Adrenal gland (tissue), 5 donors: ENCODE measurements around the gene UBE2K.

Source experiments
- CTCF ChIP-seq, 6 experiments: fragments of 450-650 bp in 4 of 6; fragments of 200-600 bp in 2 of 6; sonication (generic) in 1 of 6; IDR thresholded peaks; 1 replicate in 5 of 6; 2 replicates in 1 of 6; pipeline versions ENCODE4 v1.5.1 to v1.8.0; 2016 to 2021; ENCODE audit warnings: antibody characterized with exemption in 6 of 6, mild to moderate bottlenecking in 2 of 6, moderate library complexity in 1 of 6
- POLR2A ChIP-seq, 2 donors: fragments of 450-650 bp; IDR thresholded peaks; one replicate each; pipeline ENCODE4 v1.6.1; 2017; ENCODE audit warnings: antibody characterized with exemption in 2 of 2, mild to moderate bottlenecking in 2 of 2, moderate library complexity in 1 of 2
- donor health status: DM: no; HTN: no; CAD: no.

- no peak for TF ChIP-seq POLR2A (IDR thresholded peaks at IDR 0.05)
- TF ChIP-seq CTCF (IDR thresholded peaks at IDR 0.05): no peak
Observed at GRCh38 chr4:39648213-39648612, 49.7 kb upstream of the UBE2K start.
